ENCODE measurements around the gene ABHD14A.
A peak's percentile ranks its signal among the peaks of the same experiment; 100 is the strongest.

Gene ABHD14A

DNA sequence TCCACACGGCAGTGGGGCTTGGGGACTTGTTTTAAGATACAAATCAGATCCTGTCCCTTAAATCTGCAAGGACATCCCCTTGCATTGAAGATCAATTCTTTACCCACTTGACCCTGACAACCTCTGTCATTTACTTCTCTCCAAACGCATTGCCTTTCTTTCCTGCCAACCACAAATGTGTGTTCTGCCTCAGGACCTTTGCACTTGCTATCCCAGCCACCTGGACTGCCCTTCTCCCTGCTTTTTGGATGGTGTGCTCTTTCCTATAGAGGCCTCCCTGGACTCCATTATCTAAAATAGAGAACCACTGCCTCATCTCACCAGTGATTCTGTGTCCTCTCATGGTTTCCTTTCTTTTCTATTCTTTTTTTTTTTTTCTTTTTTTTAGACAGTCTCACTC, 22.3 kb downstream of the ABHD14A start:
- no peak for DNase-seq (ENCODE audit: low read depth in 2 of 2)

DNA sequence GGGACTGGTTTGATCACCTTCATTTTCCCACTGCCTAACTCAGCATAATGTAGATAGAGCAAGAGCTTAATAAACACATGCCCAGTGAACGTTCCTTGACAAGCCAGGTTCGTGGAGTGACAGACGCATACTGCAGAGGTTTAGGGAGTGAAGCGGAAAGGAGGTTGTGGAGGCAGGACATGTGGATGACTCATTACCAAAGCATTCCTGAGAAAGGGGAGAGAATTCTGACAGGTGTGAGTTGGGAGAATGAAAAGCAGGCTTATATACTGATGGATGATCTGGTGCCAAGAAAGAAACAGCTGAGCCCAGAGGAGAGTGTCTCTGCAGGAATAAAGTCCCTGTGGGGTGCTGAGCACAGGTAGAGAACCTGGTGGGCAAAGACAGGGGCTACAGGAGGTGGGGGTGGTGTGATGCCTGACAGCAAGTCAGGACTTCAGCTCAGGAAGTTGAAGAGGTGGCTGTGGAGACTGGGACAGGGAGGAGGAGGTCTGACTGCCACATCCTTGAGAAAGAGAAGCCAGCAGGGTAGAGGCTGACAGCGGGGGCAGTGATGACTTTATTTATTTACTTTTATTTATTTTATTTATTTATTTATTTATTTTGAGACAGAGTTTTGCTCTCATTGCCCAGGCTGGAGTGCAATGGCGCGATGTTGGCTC, 23.2 kb downstream of the ABHD14A start:
- no peak for DNase-seq (ENCODE audit: low read depth in 2 of 2)

DNA sequence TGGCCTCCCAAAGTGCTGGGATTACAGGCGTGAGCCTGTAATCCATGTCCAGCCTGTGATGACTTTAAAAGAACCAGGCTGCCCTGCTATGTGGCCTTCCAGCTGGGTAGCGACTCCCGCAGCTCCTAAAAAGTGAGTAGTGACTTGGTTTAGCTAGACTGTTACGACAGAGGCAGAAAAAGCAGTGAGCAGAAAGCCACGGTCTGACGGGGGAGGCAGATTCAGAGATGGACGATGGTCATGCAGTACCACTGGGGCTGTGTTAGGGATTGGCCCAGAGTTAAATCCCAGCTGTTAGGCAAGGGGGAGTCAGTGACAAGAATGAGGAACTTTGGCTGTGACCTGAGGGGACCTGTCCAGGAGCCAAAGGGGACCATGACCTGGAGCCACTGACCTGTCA, 23.9 kb downstream of the ABHD14A start:
- DNase-seq (ENCODE audit: low read depth in 2 of 2) = no peak

DNA sequence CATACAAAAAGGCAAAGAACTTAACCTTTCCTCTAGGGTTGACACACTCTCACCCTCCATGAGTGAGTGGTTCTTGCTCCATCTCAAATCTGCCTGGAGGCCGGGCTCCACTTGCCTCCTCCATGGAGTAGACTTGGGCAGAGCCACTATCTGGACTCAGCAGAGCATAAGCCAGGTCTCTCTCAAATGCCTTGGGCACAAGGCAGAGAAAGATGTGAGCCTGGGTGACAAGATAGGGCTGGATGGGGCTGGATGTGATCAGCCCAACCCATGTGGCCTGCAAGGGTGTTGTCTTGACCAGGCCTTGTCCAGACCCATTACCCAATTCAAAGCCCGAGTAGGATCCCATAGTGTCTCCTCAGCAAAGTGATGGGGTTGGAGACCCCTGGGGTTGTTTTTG, 25.0 kb downstream of the ABHD14A start:
- DNase-seq (ENCODE audit: low read depth in 2 of 2) = no peak

DNA sequence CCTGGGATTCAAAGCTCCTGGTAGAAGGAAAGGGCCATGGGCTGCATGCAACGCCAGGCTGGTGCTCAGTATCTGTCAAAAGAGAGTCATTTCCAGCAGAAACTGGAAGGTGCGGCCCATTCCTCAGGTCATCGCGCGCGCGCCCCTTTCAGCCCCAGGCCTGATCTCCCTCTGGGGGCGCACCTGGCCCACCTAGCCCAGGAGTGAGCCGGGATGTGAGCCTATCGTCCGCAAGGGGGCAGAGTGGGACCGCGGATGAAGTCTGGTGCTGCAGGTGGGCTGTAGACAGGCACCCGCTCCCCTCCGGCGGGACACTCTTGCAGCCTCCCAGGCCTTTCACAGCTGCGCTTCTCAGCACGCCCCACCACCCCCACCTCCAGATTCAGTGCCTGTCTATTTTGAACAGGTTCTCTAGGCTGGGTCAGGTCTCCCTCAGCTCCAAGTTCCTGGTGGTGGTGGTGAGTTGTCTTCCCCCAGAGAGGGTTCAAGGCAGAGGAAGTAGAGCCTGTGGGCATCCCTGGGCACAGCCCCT, 26.6 kb downstream of the ABHD14A start:
- DNase-seq (ENCODE audit: low read depth in 2 of 2) = peak; percentile 69

DNA sequence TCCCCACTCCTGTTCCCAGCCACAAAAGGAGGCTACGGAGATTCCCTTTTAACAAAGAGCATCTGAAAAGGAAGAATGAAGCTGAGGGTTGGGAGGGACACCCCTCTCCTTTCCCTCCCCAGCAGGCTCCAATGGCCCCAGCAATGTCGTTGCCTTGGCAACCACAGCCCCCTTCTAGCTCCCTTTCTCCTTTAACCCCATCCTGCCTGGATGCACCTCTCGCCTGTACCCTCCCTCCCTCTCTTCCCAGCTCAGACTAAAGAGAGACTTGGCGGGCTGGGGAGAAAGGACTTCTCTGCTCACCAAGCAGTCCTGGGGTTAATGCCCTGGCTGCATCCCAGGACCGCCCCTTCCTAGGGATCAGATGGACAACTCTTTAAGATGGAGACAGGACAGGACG, 27.9 kb downstream of the ABHD14A start:
- DNase-seq (ENCODE audit: low read depth in 2 of 2) = no peak

DNA sequence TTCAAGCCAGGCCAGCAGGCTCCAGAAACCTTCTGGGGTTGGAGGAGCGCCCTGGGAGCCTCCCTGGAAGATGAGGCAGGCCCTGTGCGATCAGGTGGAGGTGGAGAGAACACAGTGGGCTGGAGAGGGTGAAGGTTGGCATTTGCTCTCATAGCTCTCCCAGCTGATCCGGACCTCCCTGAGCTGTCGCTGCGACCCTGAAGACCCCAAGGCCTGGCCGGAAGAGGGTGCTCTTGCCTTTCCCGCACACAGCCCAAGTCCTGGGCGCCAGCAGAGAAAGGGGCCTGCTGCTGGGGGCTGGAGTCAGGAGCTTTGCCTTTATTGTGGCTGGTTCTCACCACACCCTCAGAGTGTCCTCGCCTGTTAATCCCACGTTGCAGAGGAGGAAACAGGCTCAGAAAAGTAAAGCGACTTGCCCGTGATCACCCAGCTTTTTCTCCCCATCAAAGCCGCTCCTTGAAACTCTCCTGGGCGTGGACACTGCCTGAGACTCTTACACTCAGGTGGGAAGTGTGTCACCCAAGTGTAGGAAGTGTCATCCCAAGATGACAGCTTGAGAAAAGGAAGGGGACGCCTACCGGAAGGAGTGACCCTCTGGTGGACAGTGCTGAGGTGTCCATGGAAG, 29.4 kb downstream of the ABHD14A start:
- DNase-seq (ENCODE audit: low read depth in 2 of 2) = no peak

DNA sequence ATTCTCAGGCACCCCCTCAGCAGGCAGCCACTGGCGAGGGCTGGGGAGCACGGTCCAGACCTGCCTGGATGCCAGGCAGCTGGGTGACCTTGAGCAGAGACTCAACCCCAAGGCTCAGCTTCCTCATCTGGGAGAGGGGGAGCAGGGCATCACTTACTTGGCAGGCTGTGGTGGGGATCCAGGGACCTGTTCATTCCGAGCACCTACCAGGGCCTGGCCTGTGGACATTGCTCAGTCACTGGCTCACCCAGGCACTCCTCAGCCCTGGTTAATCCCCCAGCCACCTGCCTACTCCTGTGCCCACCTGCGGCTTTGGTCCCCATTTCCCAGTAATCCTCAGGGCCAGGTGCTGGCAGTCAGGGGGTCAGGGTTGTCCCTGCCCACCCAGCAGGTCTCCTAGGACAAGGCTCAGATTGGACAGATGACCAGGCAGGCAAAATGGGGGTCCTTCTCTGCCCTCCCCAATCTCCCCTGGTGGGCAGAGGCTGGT, 30.1 kb downstream of the ABHD14A start:
- DNase-seq (ENCODE audit: low read depth in 2 of 2) = no peak

DNA sequence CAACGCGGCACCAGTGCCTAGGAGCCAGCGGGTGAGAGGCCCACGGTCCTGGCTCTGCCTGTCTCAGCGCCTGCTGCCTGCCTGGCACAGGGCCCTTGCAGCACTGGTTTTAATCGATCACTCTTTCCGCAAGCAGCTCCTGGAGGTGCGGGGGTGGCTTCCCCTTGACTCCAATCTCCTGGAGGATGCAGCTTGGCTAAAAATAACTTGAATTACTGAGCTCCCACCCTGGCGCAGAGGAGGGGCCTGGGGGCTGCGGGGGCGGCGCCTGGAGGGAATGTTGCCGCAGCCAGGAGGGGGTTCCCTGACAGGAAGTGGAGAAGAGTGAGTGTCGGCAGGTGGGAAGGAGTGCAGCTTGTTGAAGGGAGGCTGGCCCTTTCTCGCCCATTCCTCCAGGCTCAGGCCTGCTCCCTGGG, 30.7 kb downstream of the ABHD14A start:
- DNase-seq (ENCODE audit: low read depth in 2 of 2) = no peak

DNA sequence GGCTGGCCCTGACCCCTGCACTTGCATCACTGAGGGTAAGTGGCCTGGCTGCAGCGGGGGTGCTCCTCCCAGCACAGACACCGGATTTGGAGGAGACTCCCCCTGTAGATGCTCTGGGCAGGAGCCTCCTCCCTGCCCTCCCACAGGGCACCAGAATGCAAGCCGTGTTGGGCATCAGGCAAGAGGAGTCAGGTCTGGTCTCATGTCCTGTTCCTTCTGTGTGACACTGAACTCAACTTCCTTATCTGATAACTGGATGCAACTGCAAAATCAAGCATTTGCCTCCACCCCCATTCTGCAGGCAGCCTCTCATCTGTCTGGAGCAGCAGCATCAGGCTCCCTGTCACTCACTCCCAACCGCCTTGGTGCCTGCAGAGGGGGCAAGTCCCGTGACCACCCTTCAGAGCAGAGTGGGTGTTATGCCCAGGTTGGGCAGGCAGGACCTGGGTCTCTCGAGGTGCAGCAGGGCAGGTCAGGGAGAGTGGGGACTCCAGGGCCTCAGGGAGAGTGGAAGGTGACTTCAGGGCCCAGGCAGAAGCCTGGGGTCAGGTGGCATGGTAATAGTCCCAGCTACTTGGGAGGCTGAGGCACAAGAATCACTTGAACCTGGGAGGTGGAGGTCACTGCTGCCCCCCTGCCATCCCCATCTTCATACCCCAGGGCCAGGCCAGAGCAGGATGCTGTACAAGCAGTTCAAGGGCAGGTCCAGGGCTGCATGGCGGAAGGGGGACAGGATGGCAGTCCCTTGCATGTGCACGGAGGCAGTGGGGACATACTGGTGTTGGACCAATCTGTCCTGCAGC, 31.4 kb downstream of the ABHD14A start:
- DNase-seq (ENCODE audit: low read depth in 2 of 2) = no peak

DNA sequence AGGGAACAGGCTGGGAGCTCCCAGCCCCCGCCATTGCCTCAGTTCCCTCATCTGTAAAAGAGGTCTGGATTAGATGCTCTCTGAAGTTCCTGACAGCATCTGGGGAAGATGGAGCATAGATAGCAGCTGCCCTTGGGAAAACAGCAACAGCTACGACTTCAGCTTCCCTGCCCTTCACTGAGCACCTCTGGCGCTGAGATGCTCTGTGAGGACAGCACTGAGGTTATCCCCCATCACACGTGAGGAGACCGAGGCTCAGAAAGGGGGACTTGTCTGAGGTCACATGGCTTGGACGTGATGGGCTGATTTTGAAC, 31.9 kb downstream of the ABHD14A start:
- DNase-seq (ENCODE audit: low read depth in 2 of 2) = no peak

DNA sequence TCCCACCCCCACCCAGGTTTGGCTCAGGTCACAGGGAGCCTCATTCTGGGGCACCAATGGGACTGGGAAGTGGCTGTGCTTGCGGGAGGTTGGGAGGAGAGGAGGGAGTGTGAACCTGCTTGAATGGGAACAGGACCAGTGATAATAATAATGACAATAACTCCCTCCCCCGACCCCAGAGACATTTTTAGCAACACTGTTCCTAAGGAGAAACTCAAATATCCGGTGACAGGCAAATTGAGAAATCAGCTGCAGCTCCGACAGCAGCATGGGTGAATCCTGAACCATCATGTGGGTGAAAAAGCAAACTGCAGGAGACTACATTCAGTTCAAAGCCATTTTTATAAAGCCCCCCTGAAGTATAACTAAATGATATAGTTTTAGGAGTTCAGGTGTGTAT, 32.4 kb downstream of the ABHD14A start:
- no peak for DNase-seq (ENCODE audit: low read depth in 2 of 2)

DNA sequence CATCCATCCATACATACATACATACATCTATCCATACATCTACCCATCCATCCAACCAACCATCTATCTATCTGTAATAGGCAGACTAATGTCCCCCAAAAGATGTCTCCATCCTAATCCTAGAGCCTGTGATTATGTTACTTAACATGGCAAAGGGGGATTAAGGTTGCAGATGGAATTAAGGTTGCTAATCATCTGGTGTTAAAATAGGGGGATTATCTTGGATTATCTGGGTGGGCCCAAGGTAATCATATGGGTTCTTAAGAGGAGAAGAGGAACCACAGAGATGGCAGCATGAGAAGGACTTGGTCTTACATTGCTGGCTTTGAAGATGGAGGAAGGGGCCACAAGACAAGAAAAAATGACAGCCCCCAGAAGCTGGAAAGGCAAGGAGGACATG, 35.6 kb downstream of the ABHD14A start:
- no peak for DNase-seq (ENCODE audit: low read depth in 2 of 2)

DNA sequence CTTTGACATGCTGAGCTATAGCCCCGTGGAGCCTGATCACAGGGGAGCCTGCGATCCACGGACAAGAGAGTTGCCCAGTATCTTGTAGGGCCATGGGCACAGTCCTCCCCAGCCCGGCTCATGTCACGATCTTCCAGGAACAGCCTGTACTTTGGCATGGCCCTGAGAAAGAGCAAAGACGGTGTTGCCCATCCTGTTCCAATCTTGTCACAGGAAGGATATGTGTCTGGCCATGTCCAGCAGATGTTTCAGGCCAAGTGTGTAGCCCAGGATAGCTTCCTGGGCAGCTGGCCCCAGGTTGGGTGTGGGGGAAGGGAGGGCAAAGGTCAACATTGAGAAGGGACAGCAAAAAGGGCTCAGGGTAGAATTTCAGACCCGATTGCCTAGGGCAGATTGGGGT, 37.8 kb downstream of the ABHD14A start:
- DNase-seq (ENCODE audit: low read depth in 2 of 2) = no peak

DNA sequence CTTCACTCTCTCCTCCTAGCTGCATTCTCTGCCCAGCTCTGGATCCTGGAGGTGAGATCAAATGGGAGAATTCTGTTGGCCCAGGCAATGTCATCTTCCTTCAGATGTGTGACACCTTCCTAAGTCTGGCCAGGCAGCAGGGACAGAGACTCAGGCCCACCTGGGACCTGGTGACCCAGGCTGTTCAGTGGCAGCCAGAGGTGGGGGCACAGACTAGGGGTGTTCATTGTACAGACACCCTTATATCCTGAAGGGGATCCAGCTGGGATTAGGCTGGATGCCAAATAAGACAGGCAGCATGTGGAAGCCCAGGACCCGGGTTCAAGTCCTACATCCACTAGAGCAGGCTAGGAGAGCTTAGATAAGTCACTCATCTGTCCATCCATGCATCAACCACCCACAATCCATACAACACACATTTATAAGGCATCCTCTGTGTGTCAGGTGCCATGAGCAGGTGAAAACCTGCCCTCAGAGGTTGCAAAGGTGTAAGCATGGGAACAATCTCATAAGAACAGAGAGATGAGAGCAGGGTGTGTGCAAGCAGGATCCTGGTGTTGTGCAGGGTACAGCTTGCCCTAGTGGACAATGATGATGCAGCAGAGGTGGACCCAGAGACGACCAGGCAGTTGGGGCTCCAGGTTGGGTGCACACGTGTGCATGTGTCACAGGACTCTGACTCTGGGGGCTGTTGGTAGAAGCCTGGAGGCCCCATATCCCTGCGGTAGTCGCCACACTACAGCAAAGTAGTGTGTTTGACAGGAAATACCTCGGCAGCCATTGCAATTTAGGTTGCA, 39.1 kb downstream of the ABHD14A start:
- DNase-seq (ENCODE audit: low read depth in 2 of 2) = no peak

DNA sequence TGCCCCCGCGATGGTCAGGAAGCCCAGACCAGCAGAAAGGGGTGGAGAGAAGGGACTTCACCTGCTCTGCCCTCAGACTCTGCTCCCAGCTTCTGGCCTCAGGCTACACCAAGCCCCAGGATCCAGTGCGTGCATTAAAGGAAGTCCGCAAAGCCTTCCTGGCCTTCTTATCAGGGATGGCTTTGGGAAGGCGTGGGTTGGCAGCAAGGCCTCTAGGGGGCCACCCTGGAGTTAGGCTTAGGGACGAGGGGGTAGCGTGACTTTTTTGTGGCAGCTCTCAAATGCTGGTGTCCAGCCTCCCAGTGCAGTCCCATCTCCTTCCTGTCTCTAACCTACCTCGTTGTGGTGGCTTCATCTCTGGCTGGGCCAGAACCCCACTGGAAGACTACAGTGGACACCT, 39.7 kb downstream of the ABHD14A start:
- DNase-seq (ENCODE audit: low read depth in 2 of 2) = no peak

DNA sequence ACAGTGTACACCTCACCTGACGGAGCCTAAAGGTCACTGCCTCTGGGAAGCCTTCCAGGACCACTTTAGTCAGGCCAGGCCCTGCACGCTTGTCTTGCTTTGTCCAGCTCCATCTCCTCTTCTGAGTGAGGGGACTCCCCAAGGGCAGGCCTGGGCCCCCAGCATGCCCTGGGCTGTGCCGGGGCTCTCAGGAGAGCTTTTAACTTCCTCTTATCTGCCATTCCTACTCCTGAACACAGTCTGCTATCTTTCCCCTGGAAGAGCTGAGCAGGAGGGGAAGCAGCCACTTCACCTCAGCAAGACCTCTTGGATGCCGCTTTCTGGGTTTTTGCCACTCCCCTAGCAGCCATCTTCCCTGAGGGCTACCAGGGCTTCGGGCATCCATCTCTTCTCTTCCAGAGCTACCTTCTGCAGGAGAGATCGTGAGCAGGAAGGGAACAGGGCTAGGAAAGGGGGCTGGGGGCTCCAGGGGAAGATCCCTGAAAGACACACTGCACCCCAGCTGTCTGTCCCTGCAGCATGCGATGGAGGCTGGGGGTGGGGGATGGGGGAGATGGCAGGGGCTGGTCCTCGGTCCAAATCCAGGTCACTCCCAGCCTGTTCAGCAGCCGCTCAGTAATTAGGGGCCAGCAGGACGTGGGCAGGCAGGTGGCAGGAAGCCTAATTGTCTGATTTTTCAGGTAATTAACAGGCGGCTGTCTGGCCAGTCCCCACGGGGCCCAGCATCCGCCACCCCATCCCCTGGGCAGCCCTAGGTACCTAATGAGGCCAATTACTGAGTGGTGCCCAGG, 40.8 kb downstream of the ABHD14A start:
- no peak for DNase-seq (ENCODE audit: low read depth in 2 of 2)

DNA sequence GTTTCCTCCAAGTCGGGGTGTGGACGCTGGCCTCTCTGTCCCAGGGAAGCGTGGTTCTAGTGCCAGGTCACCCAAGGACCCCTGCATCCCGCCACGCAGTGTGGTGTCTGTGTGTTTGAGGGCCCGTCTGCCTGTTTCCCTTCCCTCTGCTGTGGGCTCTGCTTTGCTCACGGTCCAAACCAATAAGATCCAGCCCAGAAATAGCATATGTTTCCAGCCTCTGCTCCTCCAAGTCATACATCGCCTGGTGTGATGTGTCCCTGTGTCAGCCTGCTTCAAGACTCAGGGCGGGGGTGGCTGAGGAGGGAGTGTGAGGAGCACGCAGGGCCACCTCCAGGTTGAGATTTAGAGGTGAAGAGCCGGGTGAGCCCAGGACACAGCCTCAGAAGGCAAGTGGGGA, 42.7 kb downstream of the ABHD14A start:
- no peak for DNase-seq (ENCODE audit: low read depth in 2 of 2)

DNA sequence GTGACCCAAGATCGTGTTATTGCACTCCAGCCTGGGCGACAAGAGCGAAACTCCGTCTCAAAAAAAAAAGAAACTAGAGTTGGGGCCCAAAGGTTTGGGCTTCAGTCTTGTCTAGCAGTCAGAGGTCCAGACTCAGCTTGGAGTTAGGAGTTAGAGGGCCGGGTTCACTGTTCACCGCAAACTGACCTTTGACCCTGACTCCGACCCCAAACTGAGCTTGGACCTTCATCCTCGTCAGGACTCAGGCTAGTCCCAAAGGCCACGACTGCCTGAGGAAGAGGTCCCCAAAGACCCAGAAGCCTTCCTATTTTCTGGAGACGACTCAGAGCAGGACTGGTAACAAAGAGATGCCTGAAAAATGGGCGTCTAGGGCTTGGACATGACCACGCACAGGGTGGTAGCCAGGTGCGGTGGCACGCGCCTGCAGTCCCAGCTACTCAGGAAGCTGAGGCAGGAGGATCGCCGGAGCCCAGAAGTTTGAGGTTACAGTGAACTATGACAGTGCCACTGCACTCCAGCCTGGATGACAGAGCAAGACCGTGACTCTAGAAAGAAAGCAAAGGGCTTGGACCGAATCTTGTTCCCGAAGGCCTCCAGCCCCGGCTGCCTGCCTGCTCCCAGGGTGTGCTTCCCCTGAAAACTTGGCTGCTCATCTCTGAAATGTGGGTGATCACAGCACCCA, 43.6 kb downstream of the ABHD14A start:
- no peak for DNase-seq (ENCODE audit: low read depth in 2 of 2)

DNA sequence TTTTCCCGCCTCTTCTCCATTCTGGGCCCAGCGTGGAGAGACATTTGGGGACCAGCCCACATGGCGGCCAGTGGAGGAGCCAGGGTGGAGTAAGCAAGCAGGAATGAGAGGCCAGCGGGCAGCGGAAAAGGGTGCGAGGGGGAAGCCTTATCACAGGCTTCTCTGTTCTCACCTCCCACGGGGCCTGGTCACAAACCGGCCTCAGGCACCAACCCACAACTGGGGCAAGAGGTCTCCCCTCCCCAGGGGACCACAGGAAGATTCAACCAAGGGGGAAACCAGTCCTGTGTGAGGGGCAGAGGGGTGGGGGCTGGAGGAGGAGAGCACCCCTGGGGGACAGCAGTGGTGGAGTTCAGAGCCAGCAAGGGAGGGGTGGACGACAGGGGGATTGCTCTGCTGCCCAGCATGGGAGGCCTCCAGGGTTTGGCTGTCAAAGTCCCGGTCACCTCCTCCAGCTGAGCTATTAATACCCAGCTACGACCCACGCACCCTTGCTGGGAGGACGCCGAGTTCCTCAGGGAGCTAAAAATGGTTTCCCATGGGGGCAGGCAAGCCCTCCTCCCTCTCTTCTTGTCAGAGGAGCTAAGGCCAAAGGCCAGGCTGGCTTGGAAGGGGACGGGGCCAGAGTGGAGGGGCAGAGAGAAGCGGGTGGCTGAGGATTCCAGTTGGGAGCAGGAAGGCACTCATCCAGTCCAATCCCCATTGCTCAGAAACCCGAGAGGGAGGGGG, 44.7 kb downstream of the ABHD14A start:
- DNase-seq (ENCODE audit: low read depth in 2 of 2) = no peak
